HG03442 (cell line): ENCODE results near the gene EVPL.

Source experiments
- ATAC-seq: cut with Tn5 transposase; IDR thresholded peaks from one replicate; pipeline ENCODE4 v1.9.1; 2021; ENCODE audit warnings: mild to moderate bottlenecking, moderate library complexity; ENCODE audit not compliant: unreplicated experiment

The EVPL gene

DNA sequence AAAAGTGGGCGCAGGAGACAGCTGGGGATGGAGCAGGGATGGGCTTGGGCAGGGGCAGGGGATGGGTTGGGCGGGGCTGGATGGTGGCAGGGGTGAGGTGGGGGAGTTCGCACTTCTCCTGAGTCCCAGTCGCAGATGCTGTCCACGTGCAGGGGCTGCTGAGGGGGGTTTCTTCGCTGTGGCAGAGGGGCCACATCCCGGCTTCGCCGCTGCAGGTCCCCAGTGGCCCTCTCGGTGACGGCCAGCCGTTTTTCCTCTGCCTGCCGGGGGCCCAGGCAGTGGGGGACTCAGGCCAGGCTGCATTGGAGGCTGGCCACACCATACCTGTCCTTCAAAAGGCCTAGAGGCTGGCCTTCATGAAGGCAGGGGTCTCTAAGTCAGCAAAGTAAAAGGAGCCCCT is 8.3 kb downstream of the EVPL start:
- ATAC-seq: no peak

DNA sequence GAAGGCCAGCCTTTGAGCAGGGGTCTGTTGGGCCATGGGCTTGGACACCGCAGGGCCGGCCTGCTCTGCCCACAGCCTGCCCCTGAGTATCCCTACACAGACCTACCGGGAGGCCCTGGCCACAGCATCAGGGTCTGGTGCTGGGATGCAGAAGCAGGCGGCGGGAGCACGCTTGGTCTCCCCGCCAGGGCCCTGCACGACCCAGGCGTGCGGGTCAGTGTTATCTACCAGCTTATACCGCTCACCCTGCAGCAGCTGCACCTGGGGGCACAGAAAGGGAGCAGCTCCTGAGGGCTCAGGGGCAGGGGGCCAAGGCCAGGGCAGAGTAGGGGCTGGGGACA is 8.8 kb downstream of the EVPL start:
- ATAC-seq: no peak

DNA sequence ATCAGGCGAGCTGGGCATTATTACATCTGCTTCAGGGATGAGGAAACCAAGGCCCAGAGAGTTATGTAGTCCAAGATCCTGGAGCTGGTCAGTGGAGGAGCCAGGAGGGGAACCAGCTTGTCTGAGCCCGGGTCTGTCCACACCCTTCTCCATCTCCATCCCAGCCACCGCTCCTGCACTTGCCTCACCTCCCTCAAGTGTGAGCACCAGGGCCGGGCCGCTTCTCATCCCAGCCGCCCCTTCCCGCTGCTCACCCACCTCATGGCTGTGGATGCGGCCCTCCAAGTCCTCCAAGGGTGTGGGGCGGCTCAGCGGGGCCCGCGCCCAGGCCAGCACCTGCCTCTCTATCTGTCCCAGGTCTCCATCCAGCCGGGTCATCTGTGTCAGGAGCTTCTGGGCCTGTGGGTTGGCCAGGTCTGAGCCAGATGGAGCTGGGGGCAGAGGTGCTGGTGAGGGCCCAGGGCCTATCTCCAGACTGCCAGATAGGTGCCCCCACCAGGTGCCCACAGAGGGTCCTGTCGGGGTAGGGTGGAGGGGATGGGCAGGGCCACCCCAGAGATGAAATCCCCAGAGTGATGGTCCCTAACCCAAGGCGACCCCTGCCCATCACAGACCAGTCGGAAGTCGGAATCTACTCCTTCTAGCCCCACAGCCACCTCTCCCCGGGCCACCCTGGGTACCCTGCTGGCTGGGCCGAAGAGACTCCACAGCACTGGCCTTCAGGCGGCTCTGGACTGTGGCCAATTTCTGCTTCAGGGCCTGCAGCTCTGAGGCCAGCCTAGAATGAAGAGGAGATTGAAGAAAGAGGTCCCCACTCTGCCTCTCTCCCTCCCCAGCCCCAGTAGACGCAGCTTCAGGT is 9.4 kb downstream of the EVPL start:
- ATAC-seq: no peak

DNA sequence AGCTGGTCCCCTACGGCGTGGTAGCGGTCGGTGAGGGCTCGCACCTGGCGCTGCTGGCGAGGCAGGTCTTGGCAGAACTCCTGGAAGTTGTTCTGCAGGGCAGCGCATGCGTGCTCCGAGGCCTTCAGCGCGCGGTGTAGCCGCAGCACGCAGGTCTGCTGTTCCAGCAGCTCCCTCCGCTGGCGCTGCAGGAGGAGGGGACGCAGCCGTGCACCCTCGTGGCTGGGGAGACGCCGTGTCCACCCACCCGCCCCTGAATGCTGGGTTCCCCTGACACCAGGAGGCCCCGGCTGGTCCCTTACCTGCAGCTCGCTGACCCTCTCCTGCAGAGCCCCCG is 12.2 kb downstream of the EVPL start:
- no peak for ATAC-seq

DNA sequence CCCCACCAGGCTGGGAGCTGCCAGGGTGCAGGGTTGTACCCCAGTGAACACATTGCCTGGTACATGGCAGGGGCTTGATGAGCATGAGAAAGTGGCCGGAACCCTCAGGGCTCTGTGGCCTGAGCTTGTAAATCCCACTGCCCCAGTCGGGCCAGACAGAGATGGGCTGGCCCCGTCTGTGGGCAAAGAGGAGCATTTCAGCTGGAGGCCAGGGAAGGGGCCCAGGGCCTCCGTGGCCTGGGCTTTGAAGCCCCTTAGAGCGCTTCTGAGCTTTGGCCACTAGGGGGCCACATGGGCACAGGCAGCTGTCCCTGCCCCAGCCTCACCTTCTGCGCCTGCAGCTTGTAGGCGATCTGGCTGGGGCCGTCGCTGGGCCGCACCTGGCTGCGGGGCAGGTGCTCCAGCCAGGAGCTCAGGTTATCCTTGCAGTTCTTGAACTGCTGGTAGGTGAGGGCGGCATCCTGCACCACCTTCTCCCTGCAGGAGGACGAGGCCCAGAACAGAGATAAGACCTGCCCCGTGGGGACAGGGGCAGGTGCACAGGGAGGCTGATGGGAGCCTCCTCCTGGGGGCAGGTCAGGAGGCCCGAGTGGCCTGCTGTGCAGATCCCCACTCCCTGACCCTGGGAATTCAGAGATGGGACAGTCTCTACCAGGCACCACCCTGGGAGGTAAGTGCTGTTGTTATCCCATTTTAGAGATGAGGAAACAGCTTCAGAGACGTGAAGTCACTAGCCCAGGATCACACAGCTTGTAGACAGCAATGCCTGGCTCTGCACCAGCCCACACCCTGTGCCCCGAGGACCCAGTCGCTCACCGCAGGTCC is 12.8 kb downstream of the EVPL start:
- no peak for ATAC-seq

DNA sequence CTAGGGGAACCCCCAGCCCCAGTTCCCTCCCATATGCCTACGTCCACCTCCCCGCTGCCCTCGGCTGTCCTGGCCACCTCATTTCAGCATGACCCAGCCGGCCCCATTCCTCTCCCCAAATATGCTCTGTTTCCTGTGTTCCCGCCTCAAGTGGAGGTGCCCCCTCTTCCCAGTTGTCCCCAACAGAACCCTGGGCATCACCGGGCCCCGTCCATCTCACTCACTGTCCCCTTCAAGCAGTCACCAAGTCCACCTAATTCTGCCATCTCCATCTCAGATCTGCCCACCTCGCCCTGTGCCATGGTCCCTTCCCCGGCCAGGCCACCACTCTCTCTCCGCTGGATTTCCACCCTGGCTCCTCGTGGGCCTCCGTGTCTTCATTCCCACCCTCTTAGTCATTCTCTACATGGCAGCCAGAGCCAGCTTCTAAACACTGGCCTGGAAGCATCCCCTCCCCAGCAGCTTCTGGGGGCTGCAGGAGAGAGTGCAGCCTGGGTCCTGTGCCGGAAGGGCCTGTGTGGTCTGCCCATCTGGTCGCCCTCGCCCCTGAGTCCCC is 13.7 kb downstream of the EVPL start:
- ATAC-seq: no peak

DNA sequence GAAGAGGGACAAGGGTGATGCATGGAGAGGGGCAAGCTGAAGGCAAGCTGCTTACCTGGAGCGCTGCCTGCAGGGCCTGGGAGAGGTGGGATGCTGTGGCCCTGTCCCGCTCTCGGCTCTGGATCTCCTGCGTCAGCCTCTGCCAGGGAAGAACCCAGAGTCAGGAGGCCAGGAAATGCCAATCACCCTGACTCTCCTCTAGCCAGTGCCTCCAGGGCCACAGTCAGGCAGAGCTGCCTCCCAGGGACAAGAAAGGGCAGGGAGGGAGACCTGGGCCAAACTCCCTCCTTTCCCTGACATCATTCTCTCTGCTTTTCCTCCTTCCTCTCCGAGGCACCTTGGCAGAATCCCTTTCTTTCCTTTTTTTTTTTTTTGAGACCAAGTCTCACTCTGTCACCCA is 15.2 kb downstream of the EVPL start:
- ATAC-seq: no peak

DNA sequence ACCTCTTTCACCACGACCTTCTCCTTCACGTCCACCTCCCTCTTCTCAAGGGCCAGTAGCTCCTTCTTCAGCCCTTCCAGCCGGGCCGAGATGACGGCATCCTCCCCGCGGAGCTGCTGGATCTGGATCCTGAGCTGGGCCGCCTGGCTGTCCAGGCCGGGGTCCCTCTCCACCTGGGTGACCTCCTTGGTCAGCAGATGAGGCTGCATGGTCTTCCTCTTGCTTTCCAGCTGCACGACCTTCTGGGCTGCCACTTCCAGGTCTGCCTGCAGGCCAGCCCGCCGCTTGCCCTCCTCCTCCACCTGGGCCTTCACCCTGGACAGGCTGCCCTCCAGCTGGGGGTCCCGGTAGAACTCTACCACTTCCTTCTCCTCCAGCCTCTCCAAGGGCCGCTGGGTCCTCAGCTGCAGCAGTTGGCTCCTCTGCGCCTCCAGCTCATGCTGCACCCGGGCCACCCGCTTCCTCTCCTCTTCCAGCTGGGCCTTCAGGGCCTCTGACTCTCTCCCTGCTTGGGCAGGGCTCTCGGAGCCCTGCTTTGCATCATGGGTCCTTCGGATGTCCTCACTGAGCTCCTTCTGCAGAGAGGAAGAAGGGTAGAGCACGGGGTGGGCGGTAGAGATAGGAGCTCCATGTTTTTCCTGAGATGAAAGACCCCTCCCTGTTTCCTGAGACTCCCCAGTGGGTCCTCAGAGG is 17.0 kb downstream of the EVPL start:
- no peak for ATAC-seq

DNA sequence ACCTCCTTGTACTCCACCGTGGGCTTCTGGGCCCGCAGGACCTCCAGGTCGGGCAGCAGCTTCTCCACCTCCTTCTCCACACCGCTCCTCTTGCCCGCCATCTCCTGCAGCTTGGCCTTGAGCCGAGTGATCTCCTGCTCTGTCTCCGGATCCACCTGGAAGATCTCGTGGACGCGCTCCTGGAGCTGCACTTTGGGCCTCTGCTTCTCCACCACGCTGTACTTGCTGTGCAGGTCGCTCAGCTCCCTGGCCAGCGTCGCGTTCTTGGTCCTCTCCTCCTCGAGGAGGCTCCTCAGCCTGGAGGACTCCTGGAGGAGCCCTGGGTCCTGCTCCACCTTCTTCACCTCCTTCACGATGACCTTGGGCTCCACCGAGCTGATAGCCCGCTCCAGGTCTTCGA is 17.7 kb downstream of the EVPL start:
- no peak for ATAC-seq

DNA sequence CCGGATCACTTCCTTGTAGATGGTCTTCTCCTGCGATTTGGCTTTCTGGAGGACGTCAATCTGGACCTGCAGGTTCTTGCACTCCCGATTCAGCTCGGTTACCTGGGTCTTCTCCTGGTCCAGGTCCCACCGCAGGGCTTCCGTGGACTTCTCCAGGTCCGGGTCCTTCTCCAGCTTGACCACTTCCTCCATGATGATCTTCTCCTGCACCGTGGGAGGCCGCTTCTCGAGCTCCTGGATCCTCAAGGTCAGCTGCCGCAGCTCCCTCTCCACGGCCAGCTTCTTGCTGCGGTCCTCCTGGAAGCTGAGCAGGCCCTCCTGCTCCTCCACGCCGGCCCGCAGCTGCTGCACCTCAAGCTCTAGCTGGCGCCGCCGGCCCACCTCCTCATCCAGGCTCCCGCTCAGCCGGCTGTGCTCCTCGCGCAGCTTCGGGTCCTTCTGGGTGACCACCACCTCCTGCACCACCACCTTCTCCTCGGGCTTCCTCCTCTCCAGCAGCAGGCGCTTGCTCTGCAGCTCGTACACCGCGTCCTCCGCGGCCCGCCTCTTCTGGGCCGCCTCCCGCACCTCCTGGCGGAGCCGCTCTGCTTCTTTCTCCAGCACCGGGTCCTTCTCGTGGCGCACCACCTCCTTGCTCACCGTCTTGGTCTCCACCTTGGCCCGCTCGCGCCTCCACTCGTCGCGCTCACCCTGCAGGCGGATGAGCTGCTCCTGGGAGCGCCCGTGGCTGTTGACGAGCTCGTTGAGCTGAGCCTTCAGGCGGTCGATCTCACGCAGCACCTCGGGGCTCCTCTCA is 18.3 kb downstream of the EVPL start:
- ATAC-seq: no peak

DNA sequence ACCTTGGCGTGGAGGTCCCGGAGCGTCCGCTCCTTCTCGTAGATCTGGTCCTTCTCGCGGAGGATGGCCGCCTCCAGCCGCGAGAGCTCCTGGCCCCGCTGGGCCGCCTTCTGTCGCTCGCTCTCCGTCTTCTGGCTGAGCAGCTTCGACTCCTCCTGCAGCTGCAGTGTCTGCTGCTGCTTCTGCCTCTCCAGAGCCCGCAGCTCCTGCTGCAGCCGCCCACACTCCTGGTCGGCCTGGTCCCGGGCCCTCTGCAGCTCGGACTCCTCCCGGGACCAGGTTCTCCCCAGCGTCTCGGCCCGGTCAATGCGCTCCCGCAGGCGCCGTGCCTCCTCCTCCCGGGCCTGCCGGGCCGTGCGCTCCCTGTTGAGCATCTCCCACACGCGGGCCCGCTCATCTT is 18.9 kb downstream of the EVPL start:
- no peak for ATAC-seq

DNA sequence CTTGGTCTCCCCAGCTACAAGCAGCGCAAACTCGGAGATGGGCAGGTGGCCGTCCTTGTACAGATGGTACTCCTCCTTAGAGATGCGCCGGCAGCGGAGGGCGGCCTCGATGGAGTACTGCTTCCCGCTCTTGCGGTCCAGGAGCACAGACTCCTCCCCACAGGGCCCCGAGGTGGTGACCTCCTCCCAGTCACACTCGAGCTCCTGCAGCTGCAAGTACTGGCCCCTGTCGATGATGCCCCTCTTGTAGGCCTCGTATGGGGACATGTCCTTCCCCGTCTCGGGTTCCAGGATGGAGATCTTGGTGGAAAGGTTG is 19.3 kb downstream of the EVPL start:
- ATAC-seq: no peak

DNA sequence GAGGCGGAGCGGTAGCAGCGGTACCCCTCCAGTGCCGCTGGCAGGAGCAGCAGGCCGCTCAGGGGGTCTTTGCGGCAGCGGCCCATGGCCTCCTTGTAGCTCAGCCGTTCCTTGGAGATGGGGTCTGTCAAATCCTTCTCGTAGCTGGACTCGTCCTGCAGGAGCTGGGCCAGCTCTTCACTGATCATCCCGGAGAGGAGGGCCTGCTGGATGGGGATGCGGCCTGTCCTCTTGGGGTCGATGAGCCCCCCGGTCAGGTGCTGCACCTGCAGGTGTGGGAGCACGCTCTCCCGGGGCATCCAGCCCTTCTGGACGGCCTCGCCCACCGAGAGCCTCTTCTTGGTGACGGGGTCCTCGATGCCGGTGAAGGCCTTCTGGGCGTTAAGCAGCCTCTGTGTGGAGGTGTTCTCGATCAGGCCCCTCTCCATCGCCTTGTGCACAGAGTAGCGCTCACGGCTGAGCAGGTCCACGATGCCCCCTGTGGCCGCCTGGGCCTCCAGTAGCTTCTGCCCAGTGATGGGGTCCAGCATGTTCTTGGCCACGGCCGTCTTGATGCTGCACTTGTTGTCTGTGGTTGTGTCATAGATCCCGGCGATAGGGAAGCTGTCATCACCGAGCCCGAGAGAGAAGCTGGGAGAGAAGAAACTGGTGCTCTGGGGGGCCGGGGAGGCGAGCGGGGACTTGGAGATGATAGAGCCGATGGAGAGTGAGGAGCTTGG is 19.8 kb downstream of the EVPL start:
- no peak for ATAC-seq

DNA sequence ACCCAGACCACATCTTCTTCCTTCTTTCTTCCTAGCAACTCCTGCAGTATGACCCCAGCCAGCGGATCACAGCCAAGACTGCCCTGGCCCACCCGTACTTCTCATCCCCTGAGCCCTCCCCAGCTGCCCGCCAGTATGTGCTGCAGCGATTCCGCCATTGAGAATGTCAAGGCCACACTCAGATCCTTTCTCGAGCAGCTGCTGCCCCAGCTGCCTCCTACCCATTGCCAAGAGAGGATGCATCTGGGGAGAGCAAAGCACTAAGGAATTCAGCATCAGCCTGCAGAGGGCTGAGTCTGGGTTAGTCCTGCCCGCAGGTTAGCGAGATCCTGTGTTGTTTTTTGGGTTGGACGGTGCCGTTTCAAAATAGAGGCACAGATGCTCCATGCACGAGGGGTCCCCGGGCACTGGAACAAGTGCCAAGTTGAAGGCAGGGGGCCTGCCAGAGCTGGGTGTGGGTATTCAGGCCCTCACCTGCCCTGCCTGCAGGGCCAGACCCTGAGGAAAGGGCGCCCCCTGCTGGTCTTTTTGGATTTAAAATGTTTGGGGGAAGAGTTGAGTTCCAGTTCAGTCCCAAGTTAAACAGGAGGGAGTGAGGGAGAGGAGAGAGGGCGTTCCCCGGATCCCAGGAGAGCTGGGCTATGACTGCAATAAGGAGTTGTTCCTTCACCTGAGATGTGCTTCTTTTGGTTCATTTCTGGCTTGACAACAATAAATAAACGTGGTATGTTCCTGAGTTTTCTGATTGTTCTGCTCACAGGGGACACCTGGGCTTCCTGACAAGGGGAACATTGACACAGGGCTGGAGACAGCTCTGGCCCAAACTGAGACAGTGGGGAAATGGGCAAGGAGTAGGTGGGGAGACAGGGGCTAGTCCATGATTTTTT is 21.6 kb downstream of the EVPL start:
- ATAC-seq: no peak

DNA sequence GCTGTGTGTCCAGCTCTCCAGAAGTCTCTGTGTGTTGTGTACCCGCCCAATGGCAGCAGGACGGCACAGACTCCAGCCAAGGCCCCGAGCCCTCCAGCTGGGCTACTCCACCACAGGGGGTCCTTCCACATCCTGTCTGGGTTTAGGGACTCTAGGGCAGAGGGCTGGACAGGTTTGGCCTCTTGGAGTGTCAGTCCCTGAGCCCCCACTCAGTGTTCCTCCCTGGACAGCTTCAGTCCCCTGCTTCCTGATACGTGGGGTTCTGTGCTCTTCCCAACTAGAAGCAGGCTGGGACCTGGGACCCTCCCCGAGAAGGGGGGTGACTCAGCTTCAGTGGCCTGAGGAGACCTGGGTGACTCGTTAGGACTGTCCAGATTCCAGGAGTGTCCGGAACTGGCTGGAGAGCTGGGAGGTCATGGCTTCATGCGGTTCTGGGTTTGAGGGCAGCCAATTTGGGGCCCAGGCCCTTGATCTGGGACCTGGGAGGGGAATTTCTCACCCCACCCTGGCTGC is 22.3 kb downstream of the EVPL start:
- ATAC-seq: no peak

DNA sequence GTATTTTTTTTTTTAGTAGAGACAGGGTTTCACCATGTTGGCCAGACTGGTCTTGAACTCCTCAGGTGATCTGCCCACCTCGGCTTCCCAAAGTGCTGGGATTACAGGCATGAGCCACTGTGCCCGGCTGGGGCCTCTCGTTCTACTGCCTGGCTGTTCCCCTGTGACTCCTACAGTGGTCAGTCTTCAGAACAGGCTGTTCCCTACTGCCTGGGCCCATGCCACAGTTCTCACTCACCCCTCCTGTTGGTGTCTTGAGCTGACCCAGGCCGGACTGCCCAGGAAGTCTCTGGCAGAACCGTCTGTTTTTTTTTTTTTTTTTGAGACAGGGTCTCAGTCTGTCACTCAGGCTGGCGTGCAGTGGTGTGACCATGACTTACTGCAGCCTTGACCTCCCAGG is 23.2 kb downstream of the EVPL start:
- ATAC-seq: no peak

DNA sequence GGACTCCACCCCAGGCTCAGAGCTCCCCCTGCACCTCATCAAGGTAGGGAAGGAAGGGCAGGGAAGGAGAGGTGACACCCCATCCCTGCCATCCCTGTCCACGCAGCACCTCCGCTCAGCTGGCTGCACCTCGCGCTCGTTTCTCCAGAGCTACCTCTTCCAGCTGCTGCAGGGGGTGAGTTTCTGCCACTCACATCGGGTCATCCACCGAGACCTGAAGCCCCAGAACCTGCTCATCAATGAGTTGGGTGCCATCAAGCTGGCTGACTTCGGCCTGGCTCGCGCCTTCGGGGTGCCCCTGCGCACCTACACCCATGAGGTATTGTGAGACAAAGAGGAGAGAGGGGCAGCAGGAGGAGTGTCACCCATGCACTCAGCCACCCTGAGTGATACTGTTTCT is 25.0 kb downstream of the EVPL start:
- ATAC-seq: no peak

DNA sequence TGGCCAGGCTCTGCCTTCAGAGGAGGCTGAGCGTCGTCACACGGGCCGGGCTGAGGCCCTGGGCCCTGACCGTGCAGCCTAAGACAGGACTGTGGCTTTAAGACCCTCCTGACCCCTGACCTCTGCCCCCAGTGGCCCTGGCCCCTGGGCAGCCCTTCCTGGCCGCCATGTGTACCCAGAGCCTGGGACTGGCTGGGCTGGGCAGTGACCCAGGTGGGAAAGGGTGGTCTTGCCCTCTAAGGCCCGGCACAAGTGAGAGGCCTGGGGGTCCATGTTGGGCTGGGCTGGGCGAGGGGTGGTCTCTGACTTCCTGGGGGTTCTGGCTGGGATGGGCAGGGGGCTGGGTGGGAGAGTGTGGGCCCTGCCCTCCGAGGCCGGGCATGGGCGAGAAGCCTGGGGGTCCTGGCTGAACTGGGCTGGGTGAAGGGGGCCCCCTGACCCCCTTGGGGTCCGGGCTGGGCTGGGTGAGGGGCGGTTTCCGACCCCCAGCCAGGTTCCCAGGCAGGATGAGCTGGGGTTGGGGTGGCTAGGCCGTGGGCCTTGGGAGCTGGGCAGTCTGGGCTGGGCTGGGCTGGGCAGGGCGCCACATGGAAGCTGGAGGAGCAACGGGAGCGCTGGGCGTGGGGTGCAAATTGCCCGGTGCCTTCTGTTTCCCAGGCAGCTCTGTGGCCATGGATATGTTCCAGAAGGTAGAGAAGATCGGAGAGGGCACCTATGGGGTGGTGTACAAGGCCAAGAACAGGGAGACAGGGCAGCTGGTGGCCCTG is 26.2 kb downstream of the EVPL start, which contains the start of gene CDK3:
CDK3 (plus strand) TSS at position 101 of the 767 bp plus-strand sequence; CDS start at position 672, 571 bp downstream.
- no peak for ATAC-seq
